Measurements from ENCODE around the gene PKIG.
A peak's percentile ranks its signal among the peaks of the same experiment; 100 is the strongest.

PKIG gene

GRCh38 chr20:44609006-44609515 lies 26.7 kb downstream of the PKIG start:
- no peak for TF ChIP-seq POLR2AphosphoS5 (IDR thresholded peaks at IDR 0.05; ENCODE audit: low read depth, low read length)
- TF ChIP-seq TAF1 (IDR thresholded peaks at IDR 0.05; ENCODE audit: borderline replicate concordance, insufficient read depth, low read length) = no peak
- no peak for TF ChIP-seq FOXP2 (optimal IDR thresholded peaks at IDR 0.05; ENCODE audit: borderline replicate concordance, extremely low read depth, extremely low read length, insufficient read depth)
- TF ChIP-seq SIN3A (IDR thresholded peaks at IDR 0.05; ENCODE audit: borderline replicate concordance, insufficient read depth, low read length) = no peak
- no peak for TF ChIP-seq REST (IDR thresholded peaks at IDR 0.05; ENCODE audit: insufficient read depth in 1 of 2, low read depth in 2 of 2, low read length in 2 of 2)

- TF ChIP-seq TAF1 (IDR thresholded peaks at IDR 0.05; ENCODE audit: borderline replicate concordance, insufficient read depth, low read length) = no peak
- no peak for TF ChIP-seq SIN3A (IDR thresholded peaks at IDR 0.05; ENCODE audit: borderline replicate concordance, insufficient read depth, low read length)
- TF ChIP-seq FOXP2 (optimal IDR thresholded peaks at IDR 0.05; ENCODE audit: borderline replicate concordance, extremely low read depth, extremely low read length, insufficient read depth) = peak; percentile 33
These were observed 27.3 kb downstream of the PKIG start for GRCh38 chr20:44609516-44610312.

- TF ChIP-seq SIN3A (IDR thresholded peaks at IDR 0.05; ENCODE audit: borderline replicate concordance, insufficient read depth, low read length) (no peak), POLR2AphosphoS5 (IDR thresholded peaks at IDR 0.05; ENCODE audit: low read depth, low read length) (no peak), REST (IDR thresholded peaks at IDR 0.05; ENCODE audit: insufficient read depth in 1 of 2, low read depth in 2 of 2, low read length in 2 of 2) (no peak), TAF1 (IDR thresholded peaks at IDR 0.05; ENCODE audit: borderline replicate concordance, insufficient read depth, low read length) (no peak), FOXP2 (optimal IDR thresholded peaks at IDR 0.05; ENCODE audit: borderline replicate concordance, extremely low read depth, extremely low read length, insufficient read depth) (no peak)
These were observed 28.1 kb downstream of the PKIG start for GRCh38 chr20:44610313-44610962.

GRCh38 chr20:44613575-44613974 lies 31.2 kb downstream of the PKIG start:
- TF ChIP-seq SIN3A (IDR thresholded peaks at IDR 0.05; ENCODE audit: borderline replicate concordance, insufficient read depth, low read length) = no peak
- TF ChIP-seq REST (IDR thresholded peaks at IDR 0.05; ENCODE audit: insufficient read depth in 1 of 2, low read depth in 2 of 2, low read length in 2 of 2) = no peak
- TF ChIP-seq POLR2AphosphoS5 (IDR thresholded peaks at IDR 0.05; ENCODE audit: low read depth, low read length) = no peak
- TF ChIP-seq FOXP2 (optimal IDR thresholded peaks at IDR 0.05; ENCODE audit: borderline replicate concordance, extremely low read depth, extremely low read length, insufficient read depth) = no peak
- TF ChIP-seq TAF1 (IDR thresholded peaks at IDR 0.05; ENCODE audit: borderline replicate concordance, insufficient read depth, low read length) = no peak

GRCh38 chr20:44614525-44614924 lies 32.1 kb downstream of the PKIG start:
- no peak for TF ChIP-seq POLR2AphosphoS5 (IDR thresholded peaks at IDR 0.05; ENCODE audit: low read depth, low read length)
- no peak for TF ChIP-seq SIN3A (IDR thresholded peaks at IDR 0.05; ENCODE audit: borderline replicate concordance, insufficient read depth, low read length)
- no peak for TF ChIP-seq REST (IDR thresholded peaks at IDR 0.05; ENCODE audit: insufficient read depth in 1 of 2, low read depth in 2 of 2, low read length in 2 of 2)
- TF ChIP-seq FOXP2 (optimal IDR thresholded peaks at IDR 0.05; ENCODE audit: borderline replicate concordance, extremely low read depth, extremely low read length, insufficient read depth) = no peak
- TF ChIP-seq TAF1 (IDR thresholded peaks at IDR 0.05; ENCODE audit: borderline replicate concordance, insufficient read depth, low read length) = no peak
